SH-SY5Y (cell line): ENCODE measurements around the gene SYNGR3.

Source experiments
- GATA2 ChIP-seq: IDR thresholded peaks from 2 replicates; pipeline ENCODE4 v1.6.1; 2011; ENCODE audit warnings: mild to moderate bottlenecking, low read depth, low read length
- GATA3 ChIP-seq: IDR thresholded peaks from 2 replicates; pipeline ENCODE4 v1.6.1; 2011; ENCODE audit warnings: low read depth, mild to moderate bottlenecking, low read length, moderate library complexity

- TF ChIP-seq GATA3 (no peak), GATA2 (no peak)
These were observed 12.6 kb upstream of the SYNGR3 start for GRCh38 chr16:1976951-1977874.
